Measurements from ENCODE around the gene KCNC1. TPM values are rescaled to one million over a fixed set of nuclear protein-coding genes. Genes with fewer than 3 reads are reported as not detected.

Gene KCNC1
- total and polyA plus RNA-seq, 9 donors = 0.02 to 0.18 (median 0.03) TPM; not detected in 5

GRCh38 chr11:17760102-17761029 is 25.8 kb downstream of the KCNC1 start:
- Histone ChIP-seq H3K4me3 (no peak overlapping the region), H3K9me3 (no peaks in the 10 kb centered on the region), H3K36me3 (no peaks in the 10 kb centered on the region), H3K27ac (no peak overlapping the region), H3K27me3 (no peaks in the 10 kb centered on the region), H3K4me1 (ENCODE audit: insufficient read depth) (no peaks in the 10 kb centered on the region)
- intact Hi-C loops (cut with DNase I) = no loop called here
- DNase-seq = no peak
- 63 to 66% (median 63%) methylated on average over 23 of the region's 23 CpGs for WGBS, 3 donors
- TF ChIP-seq EP300 (IDR thresholded peaks at IDR 0.05) (no peak), CTCF (IDR thresholded peaks at IDR 0.05) (no peak), POLR2A (IDR thresholded peaks at IDR 0.05) (no peak)

GRCh38 chr11:17762309-17762974 is 27.9 kb downstream of the KCNC1 start:
- intact Hi-C loops (cut with DNase I) = no loop called here
- H3K27ac ChIP-seq = no peak overlapping the region

GRCh38 chr11:17763244-17763643 is 28.7 kb downstream of the KCNC1 start:
- DNase-seq = no peak
- Histone ChIP-seq H3K4me1 (ENCODE audit: insufficient read depth) (no peaks in the 10 kb centered on the region), H3K27me3 (no peaks in the 10 kb centered on the region), H3K36me3 (no peaks in the 10 kb centered on the region), H3K4me3 (no peak overlapping the region), H3K9me3 (no peaks in the 10 kb centered on the region), H3K27ac (no peak overlapping the region)
- no peak for TF ChIP-seq EP300 (IDR thresholded peaks at IDR 0.05)
- TF ChIP-seq CTCF (IDR thresholded peaks at IDR 0.05) = no peak
- no peak for TF ChIP-seq POLR2A (IDR thresholded peaks at IDR 0.05)
- 76 to 83% (median 77%) methylated on average over 7 of the region's 7 CpGs for WGBS, 3 donors
- intact Hi-C loops (cut with DNase I) = no loop called here

More at GRCh38 chr11:17762309-17762974, 27.9 kb downstream of the KCNC1 start:
- TF ChIP-seq CTCF (IDR thresholded peaks at IDR 0.05) (no peak), POLR2A (IDR thresholded peaks at IDR 0.05) (no peak), EP300 (IDR thresholded peaks at IDR 0.05) (no peak)
- Histone ChIP-seq H3K27me3 (no peaks in the 10 kb centered on the region), H3K36me3 (no peaks in the 10 kb centered on the region), H3K4me3 (no peak overlapping the region), H3K4me1 (ENCODE audit: insufficient read depth) (no peaks in the 10 kb centered on the region), H3K9me3 (no peaks in the 10 kb centered on the region)
- no peak for DNase-seq
- WGBS, 3 donors = 86 to 91% (median 88%) methylated on average over 17 of the region's 17 CpGs

- no peak overlapping the region for H3K4me3 ChIP-seq
- no peak for DNase-seq
- no peaks in the 10 kb centered on the region for H3K4me1 ChIP-seq (ENCODE audit: insufficient read depth)
- TF ChIP-seq CTCF (IDR thresholded peaks at IDR 0.05) = no peak
- TF ChIP-seq POLR2A (IDR thresholded peaks at IDR 0.05) = no peak
- TF ChIP-seq EP300 (IDR thresholded peaks at IDR 0.05) = no peak
- no peaks in the 10 kb centered on the region for H3K27me3 ChIP-seq
- no peaks in the 10 kb centered on the region for H3K9me3 ChIP-seq
- no peak overlapping the region for H3K27ac ChIP-seq
- no peaks in the 10 kb centered on the region for H3K36me3 ChIP-seq
- intact Hi-C loops (cut with DNase I) = no loop called here
- WGBS, 3 donors = 58 to 64% (median 61%) methylated on average over 3 of the region's 3 CpGs
Observed at GRCh38 chr11:17763703-17764102, 29.1 kb downstream of the KCNC1 start.
